GM21423 (cell line): ENCODE data around the gene UFC1.
"Not testable (repeated sequence)": the region's sequence is repeated elsewhere in the genome, so short reads cannot be mapped to it uniquely, and the experiment has no call there.

Experiments
- ATAC-seq: cut with Tn5 transposase; IDR thresholded peaks from one replicate; pipeline ENCODE4 v1.9.1; 2021; ENCODE audit warnings: mild to moderate bottlenecking, moderate library complexity; ENCODE audit not compliant: unreplicated experiment

Gene UFC1

GRCh38 chr1:161153682-161154337 is at the start of gene UFC1:
UFC1 (plus strand) TSS chr1:161153978; CDS start chr1:161153998, 20 bp downstream.
- ATAC-seq = peak; percentile 92

GRCh38 chr1:161106431-161106830 is 47.3 kb upstream of the UFC1 start:
- no peak for ATAC-seq

- no peak for ATAC-seq
These were observed 42.7 kb upstream of the UFC1 start for GRCh38 chr1:161111117-161111516.

GRCh38 chr1:161111527-161111926 is 42.3 kb upstream of the UFC1 start:
- no peak for ATAC-seq

GRCh38 chr1:161113915-161114314 is 39.9 kb upstream of the UFC1 start:
- ATAC-seq = no peak

GRCh38 chr1:161114556-161114955 is 39.2 kb upstream of the UFC1 start:
- no peak for ATAC-seq

- no peak for ATAC-seq
These were observed 38.6 kb upstream of the UFC1 start for GRCh38 chr1:161115132-161115711.

- ATAC-seq = not testable (repeated sequence)
These were observed 37.8 kb upstream of the UFC1 start for GRCh38 chr1:161115961-161116360.

GRCh38 chr1:161117759-161118581 is 35.8 kb upstream of the UFC1 start, which contains the start of the genes NIT1 and PFDN2:
NIT1 (plus strand) TSS chr1:161118105; CDS start chr1:161118177, 72 bp downstream.
PFDN2 (minus strand) TSS chr1:161118037; CDS start chr1:161118026, 11 bp downstream.
- ATAC-seq = peak; percentile 78

- peak; percentile 46 for ATAC-seq
These were observed 34.5 kb upstream of the UFC1 start for GRCh38 chr1:161119092-161119903.

GRCh38 chr1:161121042-161121650 is 32.6 kb upstream of the UFC1 start:
- no peak for ATAC-seq

GRCh38 chr1:161121834-161122233 is 31.9 kb upstream of the UFC1 start:
- no peak for ATAC-seq

- no peak for ATAC-seq
These were observed 30.8 kb upstream of the UFC1 start for GRCh38 chr1:161122967-161123366.

- no peak for ATAC-seq
These were observed 26.1 kb upstream of the UFC1 start for GRCh38 chr1:161127649-161128048.

- no peak for ATAC-seq
These were observed 25.0 kb upstream of the UFC1 start for GRCh38 chr1:161128591-161129420.

- no peak for ATAC-seq
These were observed 23.5 kb upstream of the UFC1 start for GRCh38 chr1:161130266-161130665.

GRCh38 chr1:161131523-161132409 is 22.0 kb upstream of the UFC1 start:
- ATAC-seq = peak; percentile 2

GRCh38 chr1:161132410-161133219 is 21.2 kb upstream of the UFC1 start, which contains the start of gene DEDD:
DEDD (minus strand) TSS chr1:161132667; CDS start chr1:161124462, 8,205 bp downstream.
- ATAC-seq = peak; percentile 93
